ENCODE data around the gene DNAJB14. TPM values are rescaled to one million over a fixed set of nuclear protein-coding genes. Genes with fewer than 3 reads are reported as not detected.

The DNAJB14 gene
- total RNA-seq, 1 donor from 2014 or later, result 55.2 TPM

GRCh38 chr4:99983289-99983943, 37.0 kb upstream of the DNAJB14 start:
- H3K27me3 Mint-ChIP-seq (ENCODE audit: unreplicated experiment), result peaks cover 1% of the 10 kb centered on the region

GRCh38 chr4:99979872-99980271, 33.5 kb upstream of the DNAJB14 start:
- no peaks in the 10 kb centered on the region for H3K9me3 Mint-ChIP-seq (ENCODE audit: unreplicated experiment)
- H3K4me3 Mint-ChIP-seq (ENCODE audit: unreplicated experiment), result no peak overlapping the region
- no peak for DNase-seq (ENCODE audit: low spot score)

More at GRCh38 chr4:99983289-99983943, 37.0 kb upstream of the DNAJB14 start:
- TF ChIP-seq CTCF (IDR thresholded peaks at IDR 0.05; ENCODE audit: unreplicated experiment), result no peak
- Mint-ChIP-seq H3K9me3 (ENCODE audit: unreplicated experiment) (no peaks in the 10 kb centered on the region), H3K4me1 (ENCODE audit: unreplicated experiment) (peaks cover 16% of the 10 kb centered on the region), H3K27ac (ENCODE audit: unreplicated experiment) (no peak overlapping the region), H3K4me3 (ENCODE audit: unreplicated experiment) (no peak overlapping the region), H3K36me3 (ENCODE audit: low read depth, unreplicated experiment) (no peaks in the 10 kb centered on the region)
- DNase-seq (ENCODE audit: low spot score), result no peak

GRCh38 chr4:99971453-99972111, 25.2 kb upstream of the DNAJB14 start:
- TF ChIP-seq CTCF (IDR thresholded peaks at IDR 0.05; ENCODE audit: unreplicated experiment), result no peak
- Mint-ChIP-seq H3K4me1 (ENCODE audit: unreplicated experiment) (peaks cover 3% of the 10 kb centered on the region), H3K36me3 (ENCODE audit: low read depth, unreplicated experiment) (no peaks in the 10 kb centered on the region), H3K4me3 (ENCODE audit: unreplicated experiment) (no peak overlapping the region), H3K27ac (ENCODE audit: unreplicated experiment) (no peak overlapping the region), H3K27me3 (ENCODE audit: unreplicated experiment) (peaks cover 3% of the 10 kb centered on the region), H3K9me3 (ENCODE audit: unreplicated experiment) (no peaks in the 10 kb centered on the region)
- DNase-seq (ENCODE audit: low spot score), result no peak

More at GRCh38 chr4:99979872-99980271, 33.5 kb upstream of the DNAJB14 start:
- H3K27me3 Mint-ChIP-seq (ENCODE audit: unreplicated experiment), result peaks cover 1% of the 10 kb centered on the region
- no peak overlapping the region for H3K27ac Mint-ChIP-seq (ENCODE audit: unreplicated experiment)
- peaks cover 7% of the 10 kb centered on the region for H3K4me1 Mint-ChIP-seq (ENCODE audit: unreplicated experiment)
- no peaks in the 10 kb centered on the region for H3K36me3 Mint-ChIP-seq (ENCODE audit: low read depth, unreplicated experiment)
- no peak for TF ChIP-seq CTCF (IDR thresholded peaks at IDR 0.05; ENCODE audit: unreplicated experiment)

- Mint-ChIP-seq H3K27me3 (ENCODE audit: unreplicated experiment) (peaks cover 2% of the 10 kb centered on the region), H3K36me3 (ENCODE audit: low read depth, unreplicated experiment) (no peaks in the 10 kb centered on the region), H3K4me1 (ENCODE audit: unreplicated experiment) (peaks cover 3% of the 10 kb centered on the region), H3K27ac (ENCODE audit: unreplicated experiment) (no peak overlapping the region), H3K4me3 (ENCODE audit: unreplicated experiment) (no peak overlapping the region), H3K9me3 (ENCODE audit: unreplicated experiment) (no peaks in the 10 kb centered on the region)
- TF ChIP-seq CTCF (IDR thresholded peaks at IDR 0.05; ENCODE audit: unreplicated experiment), result no peak
- DNase-seq (ENCODE audit: low spot score), result no peak
Observed at GRCh38 chr4:99968330-99968729, 21.9 kb upstream of the DNAJB14 start.

- Mint-ChIP-seq H3K4me3 (ENCODE audit: unreplicated experiment) (no peak overlapping the region), H3K4me1 (ENCODE audit: unreplicated experiment) (peaks cover 3% of the 10 kb centered on the region), H3K27ac (ENCODE audit: unreplicated experiment) (no peak overlapping the region), H3K27me3 (ENCODE audit: unreplicated experiment) (no peaks in the 10 kb centered on the region), H3K9me3 (ENCODE audit: unreplicated experiment) (no peaks in the 10 kb centered on the region), H3K36me3 (ENCODE audit: low read depth, unreplicated experiment) (no peaks in the 10 kb centered on the region)
- TF ChIP-seq CTCF (IDR thresholded peaks at IDR 0.05; ENCODE audit: unreplicated experiment), result no peak
- no peak for DNase-seq (ENCODE audit: low spot score)
Observed at GRCh38 chr4:99966692-99967091, 20.3 kb upstream of the DNAJB14 start.

Measured in endothelial cell (in vitro differentiated cells).